Measurements from ENCODE around the gene THUMPD2. TPM values are rescaled to one million over a fixed set of nuclear protein-coding genes. Genes with fewer than 3 reads are reported as not detected.

The THUMPD2 gene, protein sequence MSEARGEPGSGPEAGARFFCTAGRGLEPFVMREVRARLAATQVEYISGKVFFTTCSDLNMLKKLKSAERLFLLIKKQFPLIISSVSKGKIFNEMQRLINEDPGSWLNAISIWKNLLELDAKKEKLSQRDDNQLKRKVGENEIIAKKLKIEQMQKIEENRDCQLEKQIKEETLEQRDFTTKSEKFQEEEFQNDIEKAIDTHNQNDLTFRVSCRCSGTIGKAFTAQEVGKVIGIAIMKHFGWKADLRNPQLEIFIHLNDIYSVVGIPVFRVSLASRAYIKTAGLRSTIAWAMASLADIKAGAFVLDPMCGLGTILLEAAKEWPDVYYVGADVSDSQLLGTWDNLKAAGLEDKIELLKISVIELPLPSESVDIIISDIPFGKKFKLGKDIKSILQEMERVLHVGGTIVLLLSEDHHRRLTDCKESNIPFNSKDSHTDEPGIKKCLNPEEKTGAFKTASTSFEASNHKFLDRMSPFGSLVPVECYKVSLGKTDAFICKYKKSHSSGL
- total RNA-seq = 5.3 and 11.5 TPM in 2 replicates

DNA sequence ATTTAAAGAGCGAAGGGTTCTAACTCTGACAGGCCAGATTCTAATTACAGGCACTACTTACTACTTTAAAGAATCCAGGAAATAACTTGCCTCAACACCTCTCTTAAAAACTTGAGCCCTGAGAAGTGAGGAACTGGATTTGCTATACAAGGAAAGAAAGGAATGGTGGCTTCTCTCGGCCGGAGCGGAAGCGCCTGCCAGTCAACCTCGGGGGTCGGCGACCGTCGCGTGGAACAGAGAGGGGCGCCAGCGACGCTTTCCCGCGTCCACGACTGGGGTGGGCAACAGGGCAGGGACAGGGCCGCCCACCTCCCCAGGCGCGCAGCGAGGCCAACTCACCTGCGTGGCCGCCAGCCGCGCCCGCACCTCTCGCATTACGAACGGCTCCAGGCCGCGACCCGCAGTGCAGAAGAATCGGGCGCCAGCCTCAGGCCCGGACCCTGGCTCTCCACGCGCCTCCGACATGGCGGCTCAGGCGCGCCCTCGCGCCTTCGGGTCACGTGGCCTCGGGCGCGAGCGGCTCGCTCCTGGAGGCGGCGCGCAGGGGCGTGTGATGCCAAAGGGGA is at the start of gene THUMPD2:
Gene THUMPD2 (minus strand): TSS at position 484 of the 566 bp plus-strand sequence. CDS start 19 bp downstream, at position 465.

Other genes starting within 250 kb of the THUMPD2 start
- gene TMEM178A, start 113.3 kb downstream of the THUMPD2 start, total RNA-seq = 0.14 and 0.88 TPM in 2 replicates

Data from placental pericyte (primary cell).